NCI-H446 treated with DMSO at 0.1 percent for 48 hours (cell line): ENCODE data around the gene LMTK2.
"Not testable (repeated sequence)": the region's sequence is repeated elsewhere in the genome, so short reads cannot be mapped to it uniquely, and the experiment has no call there.

Experiments used
- DNase-seq: peaks from one replicate; lab custom pipeline; 2025; lab: John Stamatoyannopoulos, UW

LMTK2 gene

DNA sequence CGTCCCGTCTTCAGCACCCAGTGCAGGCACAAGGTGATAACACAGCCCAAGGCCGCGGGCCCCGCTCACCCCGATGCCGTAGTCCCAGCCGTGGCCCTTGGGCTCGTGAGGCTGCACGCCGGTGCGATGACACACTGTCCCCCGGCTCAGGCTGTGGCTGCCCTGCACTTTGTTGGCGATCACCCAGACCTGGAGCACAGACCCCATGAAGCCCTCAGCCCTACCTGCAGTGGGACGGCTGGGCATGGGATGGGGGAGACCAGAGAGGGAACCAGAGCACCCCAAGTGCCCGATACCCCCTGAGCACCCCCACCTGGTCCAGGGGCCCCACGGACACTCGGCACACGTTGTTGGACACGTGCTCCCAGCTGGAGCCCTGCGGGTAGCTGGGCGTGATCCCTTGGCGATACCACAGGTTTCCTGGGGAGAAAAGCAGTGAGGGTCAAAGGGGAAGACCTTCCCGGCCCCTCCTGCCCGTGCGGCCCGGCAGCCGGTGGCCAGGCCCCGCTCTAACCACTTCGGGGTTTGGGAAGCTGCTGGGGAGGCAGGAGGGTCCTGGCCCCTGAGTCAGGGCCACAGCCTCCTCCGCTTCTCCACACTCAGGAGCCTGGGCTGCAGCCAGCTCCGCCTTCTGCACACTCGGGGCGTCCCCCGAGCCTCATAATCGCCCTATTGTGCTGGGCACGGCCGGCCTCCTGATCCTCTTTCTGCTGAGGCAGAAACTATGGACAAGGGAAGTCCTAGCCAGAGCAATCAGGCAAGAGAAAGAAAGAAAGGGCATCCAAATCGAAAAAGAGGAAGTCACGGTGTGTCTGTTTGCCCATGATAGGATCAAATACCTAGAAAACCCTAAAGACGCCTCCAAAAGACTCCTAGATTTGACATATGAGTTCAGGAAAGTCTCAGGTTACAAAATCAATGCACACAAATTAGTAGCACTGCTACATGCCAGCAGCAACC lies 111.2 kb downstream of the LMTK2 start:
- DNase-seq, result no peak

DNA sequence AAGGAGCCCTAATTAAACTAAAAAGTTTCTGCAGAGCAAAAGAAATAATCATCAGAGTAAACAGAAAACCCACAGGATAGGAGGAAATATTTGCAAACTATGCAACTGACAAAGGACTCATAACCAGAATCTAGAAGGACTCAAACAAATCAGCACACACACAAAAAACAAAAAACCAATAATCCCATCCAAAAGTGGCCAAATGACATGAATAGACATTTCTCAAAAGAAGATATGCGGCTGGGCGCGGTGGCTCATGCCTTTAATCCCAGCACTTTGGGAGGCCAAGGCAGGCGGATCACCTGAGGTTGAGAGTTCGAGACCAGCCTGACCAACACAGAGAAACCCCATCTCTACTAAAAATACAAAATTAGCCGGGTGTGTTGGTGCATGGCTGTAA lies 112.7 kb downstream of the LMTK2 start:
- DNase-seq, result not testable (repeated sequence)

DNA sequence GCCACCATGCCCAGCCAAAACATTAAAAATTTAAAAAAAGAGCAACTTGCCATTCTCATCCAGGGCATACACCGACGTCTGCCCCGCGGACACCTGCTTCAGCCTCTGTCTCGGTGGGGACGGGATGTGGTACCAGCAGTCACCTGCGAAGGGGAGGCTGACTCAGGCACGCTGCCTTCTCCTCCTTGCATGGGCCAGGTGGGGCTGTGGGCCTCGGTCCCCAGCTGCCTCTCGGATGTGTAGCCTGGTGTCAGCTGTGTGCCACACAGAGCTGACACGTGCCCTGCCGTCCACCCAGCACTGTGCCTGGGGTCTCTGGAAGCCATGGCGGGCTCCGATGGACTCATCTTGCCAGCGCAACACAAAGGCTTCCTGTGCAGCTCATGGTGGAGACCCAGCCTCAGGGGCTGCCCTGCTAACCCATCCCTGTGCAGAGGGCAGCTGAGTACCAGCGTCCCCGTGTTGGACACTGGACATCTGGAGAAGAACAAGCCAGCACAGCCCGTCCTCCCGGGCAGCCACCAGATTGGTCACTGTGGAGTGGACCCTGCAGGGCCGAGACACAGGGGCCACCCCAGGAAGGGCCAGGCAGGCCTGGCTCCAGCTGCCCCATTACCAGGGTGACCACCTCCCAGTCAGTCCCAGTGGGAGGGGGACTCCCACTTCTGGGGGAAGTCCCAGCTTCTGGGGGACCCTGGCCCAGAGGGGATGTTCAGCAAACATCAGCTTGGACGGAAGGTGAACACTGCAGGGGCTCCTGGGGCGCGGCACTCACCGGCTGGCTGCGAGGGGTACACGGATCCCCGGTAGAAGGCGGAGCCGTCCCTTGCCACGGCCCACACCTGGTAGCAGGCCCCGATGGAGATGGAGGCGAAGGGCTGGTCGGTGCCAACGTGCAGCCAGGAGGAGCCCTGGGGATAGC lies 115.2 kb downstream of the LMTK2 start:
- no peak for DNase-seq

DNA sequence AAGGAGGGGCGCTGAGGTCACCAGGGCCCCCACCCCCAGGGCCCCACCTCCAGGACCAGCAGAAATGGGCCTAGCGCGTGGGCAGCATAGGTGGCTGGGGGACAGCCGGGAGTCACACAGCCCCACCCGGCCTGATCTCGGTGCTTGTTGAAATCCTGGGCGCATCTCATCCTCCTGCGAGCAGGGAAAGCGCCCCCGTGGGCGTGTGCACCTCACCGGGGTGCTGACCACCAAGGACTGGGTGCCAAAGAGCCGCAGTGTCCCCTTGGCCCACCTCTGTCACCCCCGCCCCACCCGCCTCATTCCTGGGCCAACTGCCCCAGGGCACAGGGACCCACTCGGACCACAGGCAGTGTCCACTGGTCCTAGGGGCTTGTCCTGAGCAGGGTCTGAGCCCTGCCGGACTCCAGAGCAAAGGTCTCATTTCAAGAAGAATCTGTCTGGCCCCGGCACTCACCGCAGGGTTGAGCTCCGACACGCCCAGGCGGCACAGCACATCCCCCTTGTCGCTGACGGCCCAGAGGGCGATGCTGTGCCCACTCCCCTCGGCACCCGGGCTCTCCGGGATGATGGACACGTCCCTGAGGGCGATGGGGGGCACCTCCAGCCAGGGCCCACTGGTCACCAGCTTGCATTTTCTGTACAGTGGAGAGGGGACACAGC lies 116.0 kb downstream of the LMTK2 start:
- DNase-seq, result no peak

DNA sequence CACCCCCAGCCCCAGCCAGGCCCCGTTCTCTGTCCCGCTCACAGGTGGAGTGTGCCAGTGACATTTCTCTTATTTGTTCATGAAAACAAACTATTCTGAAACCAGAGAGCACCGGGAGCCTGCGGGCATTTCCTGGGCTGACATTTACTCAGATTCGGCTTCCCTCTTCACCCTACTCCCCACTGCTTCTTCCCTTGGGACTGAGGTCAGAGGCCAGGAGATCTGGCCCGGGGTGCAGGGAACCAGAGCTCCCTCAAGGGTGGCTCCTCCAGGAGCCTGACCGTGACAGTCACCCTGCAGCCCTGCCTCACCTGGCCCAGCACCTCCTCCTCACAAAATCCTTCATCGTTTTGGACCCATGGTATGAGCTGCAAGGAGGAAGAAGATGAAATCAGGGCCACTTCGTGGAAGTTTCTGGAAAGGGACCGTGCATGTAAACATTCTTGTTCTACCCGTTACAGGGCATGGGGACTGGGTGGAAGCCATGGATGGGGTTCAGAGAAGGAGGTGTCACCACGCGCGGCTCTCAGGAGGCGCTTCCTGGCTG lies 116.8 kb downstream of the LMTK2 start:
- DNase-seq, result no peak

DNA sequence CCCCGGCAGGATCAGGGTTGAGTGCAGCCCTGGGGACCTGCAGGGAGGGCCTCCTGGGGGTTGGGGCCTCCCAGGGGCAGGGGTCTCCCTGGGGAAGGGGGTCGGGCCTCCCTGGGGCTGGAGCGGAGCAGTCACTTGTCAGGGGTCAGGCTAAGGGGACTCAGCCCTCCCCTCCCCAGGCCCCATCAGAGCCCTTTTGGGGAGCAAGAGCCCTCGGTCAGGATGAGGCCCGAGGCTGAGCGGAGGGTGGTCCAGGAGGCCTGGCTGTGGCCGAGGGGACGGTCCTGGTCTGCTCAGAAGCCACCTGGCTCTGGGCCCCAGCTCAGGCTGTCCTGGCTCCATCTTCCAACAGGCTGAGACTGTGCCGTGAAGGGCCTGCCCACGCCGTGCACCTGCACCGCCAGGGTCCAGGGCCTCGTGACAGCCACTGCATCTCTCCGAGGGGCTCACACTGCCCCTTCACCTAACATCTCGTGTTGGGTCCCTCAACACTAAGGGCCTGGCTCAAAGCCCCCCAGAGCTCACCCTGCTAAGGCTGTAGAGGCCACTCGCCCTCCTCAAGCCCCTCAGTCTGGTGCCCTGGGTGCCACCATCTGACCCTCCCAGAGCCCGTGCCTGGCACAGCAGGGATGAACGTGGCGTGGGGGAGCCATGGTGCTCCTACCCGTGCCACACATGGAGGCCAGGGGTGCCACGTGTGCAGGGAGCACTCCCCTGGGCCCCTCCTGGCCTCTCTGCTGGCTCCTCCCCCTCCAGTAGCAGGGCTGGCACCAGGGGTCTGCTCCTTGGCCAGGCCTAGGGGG lies 117.4 kb downstream of the LMTK2 start:
- no peak for DNase-seq

DNA sequence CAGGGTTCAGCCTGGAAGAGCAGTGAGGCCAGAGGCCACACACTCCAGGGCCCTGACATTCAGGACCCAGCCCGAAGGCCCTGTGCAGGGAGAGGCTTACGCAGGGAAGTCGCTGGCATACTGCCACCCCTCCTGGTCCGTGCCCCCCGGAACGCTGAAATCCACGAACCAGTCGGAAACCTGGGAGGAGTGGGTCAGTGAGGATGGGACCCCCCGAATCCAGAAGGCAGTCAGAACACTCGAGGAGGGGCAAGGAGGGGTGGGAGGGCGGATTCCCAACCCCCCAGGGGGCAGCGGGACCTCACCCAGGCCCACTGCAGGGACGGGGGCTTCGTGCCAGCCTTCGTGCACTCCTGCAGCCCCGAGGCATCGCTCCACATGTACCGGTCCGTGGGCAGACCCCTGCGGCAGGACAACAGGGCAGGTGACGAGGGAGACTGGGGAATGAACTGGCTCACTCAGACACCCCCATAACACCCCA lies 118.1 kb downstream of the LMTK2 start:
- DNase-seq, result no peak

DNA sequence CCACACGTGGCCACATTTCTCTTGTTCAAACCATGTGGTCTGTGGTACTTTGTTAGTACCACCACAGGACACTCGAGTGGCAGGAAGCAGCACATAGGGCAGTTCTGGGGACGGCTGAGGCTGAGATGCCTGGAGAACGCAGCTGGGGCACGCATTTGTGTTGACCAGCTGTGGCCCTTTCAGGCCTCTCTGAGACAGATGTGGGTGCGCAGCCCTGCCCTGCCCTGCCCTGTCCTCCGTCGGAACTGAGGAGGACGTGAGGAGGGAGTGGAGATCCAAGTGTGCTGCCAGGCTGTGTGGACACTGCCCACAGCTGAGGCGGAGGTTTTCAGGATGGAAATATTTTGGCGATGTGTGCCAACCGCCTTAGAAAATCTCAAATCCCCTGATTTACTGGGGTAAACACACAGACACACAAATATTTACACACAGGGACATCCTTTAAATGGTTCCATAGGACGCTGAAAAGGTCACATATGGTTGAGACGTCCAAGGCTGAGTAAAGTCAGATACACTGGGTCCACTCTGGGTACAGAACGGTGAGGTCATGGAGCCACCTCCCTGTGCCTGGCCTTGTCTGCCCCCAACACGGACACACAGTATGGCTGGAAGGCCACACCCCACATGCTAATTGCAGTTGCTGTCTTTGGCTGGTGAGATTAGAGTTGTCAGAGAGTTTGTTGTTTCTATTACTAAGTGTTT lies 119.4 kb downstream of the LMTK2 start:
- no peak for DNase-seq

DNA sequence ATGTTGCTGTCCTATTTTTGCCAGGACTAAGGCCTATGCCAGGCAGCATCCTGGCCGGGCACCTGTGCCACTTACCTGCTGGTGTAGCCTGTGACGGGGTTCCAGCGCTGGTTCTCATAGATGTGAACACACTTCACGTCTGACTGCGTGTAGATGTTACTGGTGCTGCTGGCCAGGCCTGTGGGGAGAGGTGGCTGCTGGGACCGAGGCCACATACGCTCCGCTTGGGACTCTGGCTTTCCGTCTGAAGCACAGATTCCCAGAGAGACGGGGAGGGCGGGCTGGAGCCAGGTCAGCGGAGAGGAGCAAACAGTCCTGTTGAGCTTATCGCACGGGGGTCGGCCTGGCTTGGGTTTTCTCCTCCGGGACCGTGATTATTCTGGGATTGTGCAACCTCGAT lies 121.3 kb downstream of the LMTK2 start:
- DNase-seq, result no peak

DNA sequence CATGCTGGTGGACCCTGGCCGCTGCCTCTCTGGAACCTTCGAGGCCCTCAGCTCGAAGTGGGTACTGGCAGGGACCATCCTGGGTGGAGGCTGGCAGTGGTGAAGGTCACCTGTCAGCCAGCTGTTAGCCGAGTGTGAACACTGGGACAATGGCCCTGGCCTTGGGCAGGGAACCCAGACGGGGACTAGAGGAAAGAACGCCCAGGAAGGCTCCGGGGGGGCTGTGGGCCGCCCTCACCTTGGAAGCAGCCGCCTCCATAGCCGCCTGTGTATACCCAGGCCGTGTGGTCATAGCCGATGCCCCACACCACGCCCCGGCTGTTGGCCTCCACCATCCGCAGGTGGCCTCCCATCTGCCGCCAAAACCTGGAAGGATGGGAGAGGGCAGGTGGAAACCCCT lies 122.1 kb downstream of the LMTK2 start:
- no peak for DNase-seq

DNA sequence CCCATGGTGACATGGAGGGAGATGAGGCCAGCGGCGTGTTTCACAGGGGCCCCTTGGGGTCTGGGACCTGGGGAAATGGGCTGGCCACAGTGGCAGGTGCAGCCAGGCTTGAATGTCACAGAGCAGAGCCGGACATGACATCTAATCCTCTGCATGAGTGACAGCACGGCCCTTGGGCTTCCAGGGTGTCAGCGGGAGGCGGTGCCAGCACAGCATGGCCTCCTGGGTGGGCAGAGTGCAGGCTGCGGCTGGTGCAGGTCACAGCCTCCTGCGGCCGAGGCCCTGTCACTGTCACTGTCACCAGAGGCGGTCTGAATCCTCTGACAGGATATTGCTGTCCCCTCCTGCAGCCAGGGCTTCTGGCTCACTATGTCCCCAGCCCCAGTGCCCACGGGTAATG lies 122.8 kb downstream of the LMTK2 start:
- no peak for DNase-seq

DNA sequence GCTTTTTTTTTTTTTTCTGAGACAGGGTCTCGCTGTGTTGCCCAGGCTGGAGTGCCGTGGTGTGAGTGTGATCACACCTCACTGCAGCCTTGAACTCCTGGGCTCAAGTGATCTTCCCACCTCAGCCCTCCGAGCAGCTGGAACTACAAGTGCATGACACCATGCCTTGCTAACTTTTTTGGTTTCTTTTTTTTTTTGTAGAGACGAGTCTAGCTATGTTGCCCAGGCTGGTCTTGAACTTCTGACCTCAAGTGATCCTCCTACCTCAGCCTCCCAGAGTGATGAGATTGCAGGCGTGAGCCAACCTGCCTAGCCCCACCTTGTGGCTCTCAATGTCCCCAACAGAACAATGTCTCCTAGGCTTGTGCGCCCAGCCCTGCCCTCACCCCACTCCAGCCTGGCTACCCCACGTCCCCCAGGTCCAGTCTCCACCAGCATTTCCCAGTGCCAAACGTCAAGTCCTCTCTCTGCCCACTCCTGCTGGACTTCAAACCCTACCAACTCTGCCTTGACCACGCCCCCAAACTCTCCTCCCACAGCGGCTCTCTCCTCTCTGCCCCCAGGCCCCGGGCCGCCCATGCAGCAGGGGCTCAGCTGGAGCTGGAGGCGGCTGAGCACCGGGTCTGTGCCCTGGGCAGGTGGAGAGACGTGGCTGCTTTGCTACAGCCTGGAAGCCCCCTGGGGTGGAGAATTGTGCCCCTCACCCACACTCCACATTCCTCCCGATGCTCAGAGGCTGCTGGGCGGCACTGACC lies 123.5 kb downstream of the LMTK2 start:
- DNase-seq, result no peak

DNA sequence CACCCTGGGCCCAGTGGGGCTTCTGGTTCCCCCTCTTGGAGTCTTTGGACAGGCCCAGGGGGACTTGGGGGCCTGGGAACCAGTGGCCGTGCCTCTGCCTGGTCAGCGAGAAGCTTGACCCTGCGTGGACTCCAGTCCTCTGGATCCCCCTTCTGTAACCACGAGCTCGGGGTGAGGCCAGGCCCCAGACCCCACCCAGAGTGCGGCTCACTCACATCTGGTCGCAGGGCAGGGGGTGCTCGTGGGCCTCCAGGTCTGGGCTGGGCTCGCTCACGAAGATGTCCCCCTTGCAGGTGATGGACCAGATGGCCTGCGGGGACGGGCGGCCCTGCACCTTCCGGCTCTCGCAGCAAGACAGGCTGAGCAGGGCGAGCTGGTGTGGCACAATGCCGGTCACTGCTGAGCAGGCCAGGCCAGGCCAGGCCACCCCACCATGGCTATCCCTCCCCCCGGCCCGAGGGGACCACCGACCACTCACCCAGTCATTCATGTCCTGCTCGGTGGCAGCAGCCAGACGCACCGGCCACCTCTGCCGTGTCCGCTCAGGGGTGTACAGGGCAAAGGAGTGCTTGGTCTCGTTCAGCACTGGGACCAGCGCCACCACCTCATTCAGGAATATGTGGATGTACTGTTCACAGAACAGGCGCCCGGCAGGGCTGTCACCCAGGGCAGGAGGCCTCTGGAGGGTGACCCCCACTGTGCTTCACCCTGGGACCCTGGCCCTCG lies 124.2 kb downstream of the LMTK2 start:
- DNase-seq, result no peak

DNA sequence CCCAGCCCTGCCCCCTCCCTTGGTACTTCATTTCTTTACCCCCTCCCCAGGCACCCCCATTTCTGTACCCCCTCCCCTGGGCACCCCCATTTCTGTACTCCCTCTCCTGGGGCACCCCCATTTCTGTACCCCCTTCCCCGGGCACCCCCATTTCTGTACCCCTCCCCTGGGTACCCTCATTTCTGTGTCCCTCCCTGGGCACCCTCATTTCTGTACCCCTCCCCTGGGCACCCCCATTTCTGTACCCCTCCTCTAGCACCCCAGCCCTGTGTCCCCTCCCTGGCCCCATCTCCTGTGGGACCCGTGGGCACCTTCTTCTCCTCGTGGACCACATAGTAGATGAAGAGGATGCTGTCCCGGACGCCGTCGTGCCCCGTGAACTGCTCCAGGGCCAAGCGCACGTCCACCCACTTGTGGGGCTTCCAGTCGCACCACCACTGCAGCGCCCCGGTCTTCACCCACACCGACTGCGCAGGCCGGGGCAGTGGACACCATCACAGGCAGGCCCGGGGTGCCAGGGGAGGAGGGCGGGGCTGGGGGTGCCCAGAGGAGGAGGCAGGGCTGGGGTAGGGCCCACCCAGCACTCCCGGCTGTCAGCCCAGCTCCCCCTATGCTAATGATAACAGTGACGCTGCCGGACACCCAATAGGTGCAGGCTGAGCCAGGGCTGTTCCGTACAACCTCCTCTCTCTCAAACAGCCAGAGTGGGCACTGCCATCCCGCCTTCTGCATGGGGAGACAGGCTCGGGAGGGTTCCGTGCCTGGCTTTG lies 125.0 kb downstream of the LMTK2 start:
- DNase-seq, result no peak

DNA sequence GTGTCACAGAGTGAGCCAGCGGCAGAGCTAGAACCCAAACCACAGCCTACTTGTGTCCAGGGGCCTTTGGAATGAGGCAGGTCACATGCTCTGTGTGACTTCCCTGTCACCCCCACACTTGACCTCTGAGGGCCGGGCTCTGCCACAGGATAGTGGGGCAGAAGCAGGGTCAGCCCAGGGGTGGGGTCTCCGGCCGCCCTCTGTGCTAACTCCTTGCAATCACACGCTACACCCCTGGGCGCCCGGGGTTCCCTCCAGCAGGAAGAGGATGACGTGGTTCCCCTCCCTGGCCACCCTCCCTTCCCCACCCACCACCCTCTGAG lies 125.6 kb downstream of the LMTK2 start:
- no peak for DNase-seq

DNA sequence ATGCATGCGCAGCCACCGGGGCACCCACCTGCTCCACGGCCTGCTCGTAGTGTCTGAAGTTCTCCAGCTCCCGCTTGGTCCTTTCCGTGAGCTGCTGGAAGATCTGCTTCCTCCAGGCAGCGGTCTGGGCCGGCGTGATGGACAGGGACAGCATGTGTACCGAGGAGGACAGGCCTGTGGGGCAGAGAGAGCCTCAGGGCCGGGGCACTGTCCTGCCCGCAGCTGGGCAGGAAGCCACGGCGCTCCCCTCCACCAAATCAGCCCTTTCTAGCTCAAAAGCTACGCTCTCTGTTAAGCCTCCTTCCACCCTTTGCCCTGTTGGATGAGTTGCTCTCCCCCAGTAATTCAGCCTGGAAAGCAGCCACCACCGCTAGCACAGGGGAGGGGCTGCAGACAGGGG lies 126.1 kb downstream of the LMTK2 start:
- no peak for DNase-seq

DNA sequence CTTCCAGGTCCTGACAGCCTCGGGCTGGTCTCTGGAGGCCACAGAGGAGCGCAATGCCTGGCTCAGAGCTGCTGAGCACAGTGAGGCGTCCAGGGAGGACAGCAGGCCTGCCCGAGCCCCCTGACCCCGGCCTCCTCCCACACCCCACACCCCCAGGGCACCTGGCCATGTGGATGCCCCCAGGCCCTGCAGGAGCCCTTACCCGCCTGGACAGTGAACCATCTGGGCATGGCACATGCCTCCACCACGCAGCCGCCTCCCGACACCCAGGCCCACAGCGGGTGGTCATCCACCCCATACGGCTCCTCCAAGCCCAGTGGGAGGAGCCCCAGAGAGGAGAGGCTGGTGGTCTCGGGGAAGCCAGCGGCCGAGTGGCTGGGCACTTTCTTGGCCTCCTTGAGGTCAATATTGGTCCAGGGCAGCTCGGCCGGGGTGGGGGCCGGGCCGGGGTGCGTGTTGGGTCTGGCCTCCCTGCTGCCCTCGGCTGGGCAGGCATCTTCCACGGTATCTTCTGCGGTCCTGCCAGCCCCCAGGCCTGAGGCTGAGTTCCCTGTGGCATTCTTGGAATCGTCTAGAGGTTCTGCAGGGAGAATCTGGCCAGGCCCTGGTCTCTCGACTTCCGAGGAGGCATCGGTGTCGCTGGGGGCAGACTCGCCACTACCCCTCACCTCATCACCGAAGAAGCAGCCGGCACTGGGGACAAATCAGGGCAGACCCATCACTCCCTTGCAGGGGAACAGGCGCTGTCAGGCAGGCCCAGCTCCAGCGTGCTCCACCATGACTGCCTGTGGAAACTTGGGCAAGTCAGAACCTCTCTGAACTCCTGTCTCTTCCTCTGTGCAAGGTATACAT lies 126.8 kb downstream of the LMTK2 start:
- DNase-seq, result no peak
